Lower lobe of right lung (tissue), 2 donors: ENCODE data around the gene MSI2. TPM values are rescaled to one million over a fixed set of nuclear protein-coding genes. Genes with fewer than 3 reads are reported as not detected.

Source experiments
- ATAC-seq, 2 donors: fragments of 200-7000 bp; cut with Tn5 transposase; one replicate each; pipeline ENCODE4 v1.9.1; 2020 to 2022; ENCODE audit warnings: mild to moderate bottlenecking in 2 of 2, moderate library complexity in 2 of 2
- DNase-seq: peaks from one replicate; pipeline ENCODE4 v3.0.0-alpha.2; 2020
- H3K27ac ChIP-seq: fragments of 200-600 bp; one replicate; pipeline ENCODE4 v1.8.0; 2022
- H3K27me3 ChIP-seq: fragments of 200-600 bp; one replicate; pipeline ENCODE4 v1.8.0; 2022; ENCODE audit warnings: low read depth
- H3K36me3 ChIP-seq: fragments of 200-600 bp; one replicate; pipeline ENCODE4 v1.8.0; 2022; ENCODE audit warnings: mild to moderate bottlenecking
- H3K4me1 ChIP-seq: fragments of 200-600 bp; one replicate; pipeline ENCODE4 v1.8.0; 2022
- H3K4me3 ChIP-seq: fragments of 200-600 bp; one replicate; pipeline ENCODE4 v1.8.0; 2022; ENCODE audit warnings: mild to moderate bottlenecking
- H3K9me3 ChIP-seq: fragments of 200-600 bp; one replicate; pipeline ENCODE4 v1.8.0; 2022
- intact Hi-C: fragments of 100-400 bp; cut with DNase I; formaldehyde crosslinking; loops from one replicate; pipeline ENCODE4 v1.11.0; 2022
- total RNA-seq: library from RNA; stranded (reverse); fragmentation: NEBNext Ultra II Directional; extraction: Animal tissue kit (Norgen Biotek cat#: 25700); gene quantifications from one replicate; pipeline ENCODE4 v1.2.1, GENCODE V29; 2021
- TF ChIP-seq, protein P1 (sequence below): fragments of 200-600 bp; IDR thresholded peaks from one replicate; pipeline ENCODE4 v1.8.0; 2022; ENCODE audit warnings: antibody characterized with exemption, mild to moderate bottlenecking
- donor health status: DM: no; HTN: yes; CAD: no; lungs with severe emphysema.

The MSI2 gene
- total RNA-seq, 1 donor from 2014 or later = 43.9 TPM

DNA sequence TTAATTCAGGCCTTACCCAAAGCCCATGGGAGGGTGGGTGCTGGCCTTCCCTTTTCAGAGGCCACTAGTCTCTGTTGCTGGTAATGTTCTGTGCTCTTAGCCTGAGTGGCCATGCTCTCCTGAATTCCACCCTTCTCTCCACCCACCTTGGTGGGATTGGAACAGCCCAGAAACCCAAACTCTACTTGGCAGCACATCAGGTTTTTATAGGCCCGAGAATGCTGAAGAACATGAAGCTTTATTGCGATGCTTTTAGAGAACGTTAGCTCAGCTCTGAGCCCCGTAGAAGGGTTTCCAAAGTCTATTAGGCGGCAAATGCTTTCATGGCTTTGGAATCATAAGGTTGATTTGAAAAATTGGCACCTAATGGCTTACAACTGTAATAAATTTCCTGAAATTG lies 209.3 kb downstream of the MSI2 start:
- DNase-seq (no peak), ATAC-seq (no peak)
- intact Hi-C loops = no loop called here
- TF ChIP-seq, protein P1, sequence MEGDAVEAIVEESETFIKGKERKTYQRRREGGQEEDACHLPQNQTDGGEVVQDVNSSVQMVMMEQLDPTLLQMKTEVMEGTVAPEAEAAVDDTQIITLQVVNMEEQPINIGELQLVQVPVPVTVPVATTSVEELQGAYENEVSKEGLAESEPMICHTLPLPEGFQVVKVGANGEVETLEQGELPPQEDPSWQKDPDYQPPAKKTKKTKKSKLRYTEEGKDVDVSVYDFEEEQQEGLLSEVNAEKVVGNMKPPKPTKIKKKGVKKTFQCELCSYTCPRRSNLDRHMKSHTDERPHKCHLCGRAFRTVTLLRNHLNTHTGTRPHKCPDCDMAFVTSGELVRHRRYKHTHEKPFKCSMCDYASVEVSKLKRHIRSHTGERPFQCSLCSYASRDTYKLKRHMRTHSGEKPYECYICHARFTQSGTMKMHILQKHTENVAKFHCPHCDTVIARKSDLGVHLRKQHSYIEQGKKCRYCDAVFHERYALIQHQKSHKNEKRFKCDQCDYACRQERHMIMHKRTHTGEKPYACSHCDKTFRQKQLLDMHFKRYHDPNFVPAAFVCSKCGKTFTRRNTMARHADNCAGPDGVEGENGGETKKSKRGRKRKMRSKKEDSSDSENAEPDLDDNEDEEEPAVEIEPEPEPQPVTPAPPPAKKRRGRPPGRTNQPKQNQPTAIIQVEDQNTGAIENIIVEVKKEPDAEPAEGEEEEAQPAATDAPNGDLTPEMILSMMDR = no peak
- no peaks in the 10 kb centered on the region for H3K9me3 ChIP-seq
- H3K36me3 ChIP-seq = no peaks in the 10 kb centered on the region
- no peaks in the 10 kb centered on the region for H3K27me3 ChIP-seq
- no peaks in the 10 kb centered on the region for H3K4me1 ChIP-seq
- H3K4me3 ChIP-seq = no peak overlapping the region
- H3K27ac ChIP-seq = no peak overlapping the region

DNA sequence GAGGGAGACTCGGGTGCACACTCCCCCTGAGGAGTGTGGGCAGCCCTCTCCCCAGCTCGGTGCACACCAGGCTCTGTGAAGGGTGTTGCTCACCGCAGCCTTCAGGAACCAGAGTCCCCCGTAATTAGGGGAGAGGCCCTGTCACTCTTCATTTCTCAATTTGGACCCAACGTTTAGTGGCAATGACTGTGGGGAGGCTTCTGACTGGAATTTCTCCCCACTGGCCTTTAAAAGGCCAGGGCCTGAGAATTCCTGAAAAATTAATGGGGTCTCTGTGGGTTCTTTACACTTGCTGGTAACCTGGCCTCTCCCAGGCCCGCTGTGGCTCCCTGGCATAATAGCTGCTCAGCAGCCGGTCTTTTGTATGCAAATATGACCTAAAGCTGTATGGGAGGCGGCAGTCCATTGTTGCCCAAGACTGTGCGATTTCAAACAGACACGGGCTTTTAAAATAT lies 209.7 kb downstream of the MSI2 start:
- TF ChIP-seq, protein P1 = no peak
- no peaks in the 10 kb centered on the region for H3K27me3 ChIP-seq
- H3K27ac ChIP-seq = no peak overlapping the region
- H3K4me1 ChIP-seq = no peaks in the 10 kb centered on the region
- intact Hi-C loops = no loop called here
- DNase-seq = no peak
- H3K36me3 ChIP-seq = no peaks in the 10 kb centered on the region
- ATAC-seq = no peak
- H3K9me3 ChIP-seq = no peaks in the 10 kb centered on the region
- H3K4me3 ChIP-seq = no peak overlapping the region

DNA sequence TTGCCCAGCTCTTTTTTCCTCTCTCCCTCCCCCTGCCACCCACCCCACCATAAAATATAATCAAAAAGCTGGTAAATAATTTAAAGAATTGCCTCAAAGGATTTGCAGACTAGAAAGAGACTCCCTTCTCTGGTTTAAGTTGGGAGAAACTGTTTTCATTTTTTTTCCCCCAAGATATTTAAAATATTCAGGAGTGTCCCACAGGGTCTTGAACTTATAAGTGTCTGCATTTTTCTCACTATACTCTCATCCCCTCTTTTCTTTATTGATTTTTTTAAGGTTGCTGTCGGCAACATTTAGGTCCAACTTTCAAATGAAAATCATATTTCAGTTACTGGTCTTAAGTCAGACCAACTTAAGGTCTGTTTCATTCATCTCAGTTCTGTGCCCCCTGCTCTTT lies 210.2 kb downstream of the MSI2 start:
- H3K4me3 ChIP-seq = no peak overlapping the region
- DNase-seq (no peak), ATAC-seq (no peak)
- H3K9me3 ChIP-seq = no peaks in the 10 kb centered on the region
- H3K4me1 ChIP-seq = no peaks in the 10 kb centered on the region
- intact Hi-C loops = no loop called here
- H3K36me3 ChIP-seq = no peaks in the 10 kb centered on the region
- TF ChIP-seq, protein P1 = no peak
- H3K27me3 ChIP-seq = no peaks in the 10 kb centered on the region
- H3K27ac ChIP-seq = no peak overlapping the region

DNA sequence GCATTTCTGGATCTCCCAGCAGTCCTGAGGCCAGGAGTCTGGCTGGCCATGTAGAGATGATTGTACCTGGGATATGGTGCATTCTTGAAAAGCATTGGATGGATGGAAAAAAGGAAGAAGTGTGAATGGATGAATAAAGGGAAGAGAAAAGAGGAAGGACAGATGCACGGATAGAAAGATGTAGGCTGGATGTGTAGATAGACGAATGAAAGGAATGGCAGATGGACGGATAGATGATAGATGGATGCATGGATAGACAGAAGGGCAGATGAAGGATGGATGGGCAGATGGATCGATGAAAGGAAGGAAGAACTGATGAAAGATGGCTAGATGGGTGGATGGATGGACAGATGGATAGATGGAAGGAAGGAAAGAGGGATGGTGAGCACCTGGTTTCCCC lies 210.9 kb downstream of the MSI2 start:
- H3K27me3 ChIP-seq = no peaks in the 10 kb centered on the region
- no peaks in the 10 kb centered on the region for H3K36me3 ChIP-seq
- no peaks in the 10 kb centered on the region for H3K9me3 ChIP-seq
- no peaks in the 10 kb centered on the region for H3K4me1 ChIP-seq
- intact Hi-C loops = no loop called here
- ATAC-seq = no peak
- DNase-seq = no peak
- no peak overlapping the region for H3K27ac ChIP-seq
- H3K4me3 ChIP-seq = no peak overlapping the region
- TF ChIP-seq, protein P1 = no peak

DNA sequence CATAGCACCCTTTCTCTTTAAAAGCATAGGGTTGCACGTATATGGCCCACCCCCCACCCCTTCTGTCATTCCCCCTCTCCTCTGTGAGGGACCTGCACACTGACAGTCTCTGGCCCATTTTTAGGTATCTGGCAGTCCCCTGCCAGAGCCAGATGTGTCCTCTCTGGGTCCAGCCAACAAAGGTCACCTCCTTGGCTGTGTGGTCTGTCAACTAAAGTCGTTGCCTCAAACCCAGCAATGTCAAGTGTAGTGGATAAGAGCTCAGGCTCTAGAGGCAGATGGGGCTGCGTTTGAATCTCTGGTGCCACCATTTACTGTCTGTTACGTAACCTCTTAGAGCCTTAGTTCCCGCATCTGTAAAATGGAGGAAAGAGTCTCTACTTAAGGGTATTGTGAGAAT lies 211.5 kb downstream of the MSI2 start:
- no peaks in the 10 kb centered on the region for H3K27me3 ChIP-seq
- intact Hi-C loops = no loop called here
- H3K4me1 ChIP-seq = peaks cover 2% of the 10 kb centered on the region
- no peak overlapping the region for H3K4me3 ChIP-seq
- TF ChIP-seq, protein P1 = no peak
- DNase-seq = no peak
- no peak for ATAC-seq
- H3K27ac ChIP-seq = no peak overlapping the region
- no peaks in the 10 kb centered on the region for H3K36me3 ChIP-seq
- no peaks in the 10 kb centered on the region for H3K9me3 ChIP-seq
